ENCODE data around the gene C1orf21.

Gene C1orf21

DNA sequence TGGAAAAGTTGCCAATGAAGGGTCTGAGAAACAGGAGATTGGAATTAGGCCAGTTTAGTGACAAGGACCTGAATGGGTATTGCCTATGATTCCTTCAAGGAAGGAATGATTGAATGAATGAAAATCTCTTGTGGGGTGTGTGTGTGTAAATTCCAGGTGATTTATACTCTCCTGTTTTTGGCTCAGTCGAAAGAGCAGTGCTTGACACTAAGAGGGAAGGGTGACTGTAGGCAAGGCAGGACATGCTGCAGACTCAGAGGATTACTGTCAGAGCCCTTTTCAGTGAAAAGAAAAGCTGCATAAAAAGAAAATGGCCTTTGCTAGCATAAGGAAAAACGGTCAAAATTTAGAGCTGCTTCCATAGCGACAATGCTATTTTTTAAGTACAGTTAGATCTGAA is 30.1 kb downstream of the C1orf21 start:
- no peak for DNase-seq (ENCODE audit: low read depth)

GRCh38 chr1:184417916-184418315 is 31.1 kb downstream of the C1orf21 start:
- DNase-seq (ENCODE audit: low read depth) = no peak

DNA sequence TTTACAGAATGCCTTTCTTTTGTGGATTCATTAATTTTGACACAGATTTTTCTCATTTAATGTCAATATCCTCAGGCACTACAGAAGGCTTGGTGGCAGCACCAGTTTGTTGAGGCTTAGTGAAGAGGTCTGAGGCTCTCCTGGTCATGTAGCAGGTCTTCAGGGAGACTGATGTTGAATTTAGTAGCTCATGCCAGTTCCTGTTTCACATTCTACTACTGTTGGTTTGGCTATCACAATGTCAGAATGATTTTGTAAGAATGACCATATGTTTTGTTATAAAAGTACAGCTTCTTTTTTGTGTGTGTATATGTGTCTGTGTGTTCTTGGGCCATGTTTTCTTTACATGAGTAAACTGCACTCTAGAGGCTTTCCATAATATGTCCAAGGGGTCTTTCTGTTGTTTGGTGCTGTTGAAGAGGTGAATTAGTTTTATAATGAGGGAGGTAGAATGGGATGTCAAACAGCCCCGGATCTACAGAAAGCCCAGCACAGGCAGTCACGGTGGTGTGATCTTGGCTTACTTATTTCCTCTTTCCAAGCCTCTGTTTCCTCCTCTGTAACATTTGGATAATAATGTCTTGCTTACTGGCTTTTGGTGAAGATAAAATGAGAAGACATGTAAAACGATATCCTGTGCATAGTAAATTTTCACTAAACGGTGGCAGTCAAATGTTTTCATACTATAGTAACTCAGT is 32.0 kb downstream of the C1orf21 start:
- no peak for DNase-seq (ENCODE audit: low read depth)

- no peak for DNase-seq (ENCODE audit: low read depth)
These were observed 32.7 kb downstream of the C1orf21 start for GRCh38 chr1:184419350-184420161.

DNA sequence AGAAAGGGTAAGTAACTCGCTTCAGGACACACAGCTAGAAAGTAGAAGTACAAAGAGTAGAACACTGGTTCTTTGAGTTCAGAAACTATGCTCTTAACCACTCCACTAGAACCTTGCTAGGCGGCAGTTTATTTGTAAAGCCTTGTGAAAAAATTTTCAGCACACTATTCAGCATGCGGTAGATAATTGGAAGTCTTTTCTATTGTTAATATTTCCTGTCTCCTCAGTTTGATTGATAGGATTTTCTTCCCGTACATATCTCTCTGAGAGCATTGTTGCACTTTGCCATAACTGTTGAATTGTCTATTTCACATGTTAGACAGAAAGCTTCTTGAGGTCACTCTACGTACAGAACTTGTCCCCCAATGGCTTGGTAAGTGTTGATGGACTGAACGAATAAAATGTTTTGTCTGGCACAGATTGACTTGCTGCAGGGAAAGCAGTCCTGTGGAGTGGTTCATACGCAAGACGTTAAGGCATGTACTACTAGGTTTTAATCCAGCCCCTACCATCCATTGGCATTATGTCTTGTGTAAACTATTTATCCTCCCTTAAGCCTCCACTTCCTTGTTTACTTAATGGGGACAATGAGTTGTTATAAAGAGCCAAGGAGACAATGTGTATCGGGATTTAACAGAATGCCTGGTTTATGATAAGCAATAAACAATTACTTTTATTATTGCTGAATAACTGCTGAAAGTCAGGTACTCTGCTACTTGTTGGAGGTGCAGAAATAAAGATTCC is 35.8 kb downstream of the C1orf21 start:
- no peak for DNase-seq (ENCODE audit: low read depth)

DNA sequence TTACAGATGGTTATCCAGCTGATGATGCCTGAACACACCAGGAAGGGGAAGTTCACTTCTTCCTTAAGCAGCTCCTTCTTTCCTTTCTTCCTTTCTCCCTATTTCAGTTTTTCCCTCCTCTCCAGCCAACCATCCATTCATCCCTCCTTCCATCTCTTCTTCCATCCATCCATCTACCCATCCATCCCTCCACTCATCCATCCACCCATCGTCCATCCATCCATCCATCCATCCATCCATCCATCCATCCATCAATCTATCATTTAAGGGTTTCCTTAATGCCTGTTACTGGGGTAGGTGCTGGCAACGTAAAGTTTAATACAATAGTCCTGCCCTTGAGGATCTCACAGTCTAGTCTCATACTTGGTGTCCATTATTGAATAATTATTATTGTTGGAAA is 36.8 kb downstream of the C1orf21 start:
- no peak for DNase-seq (ENCODE audit: low read depth)

GRCh38 chr1:184424157-184424556 is 37.3 kb downstream of the C1orf21 start:
- DNase-seq (ENCODE audit: low read depth) = no peak

GRCh38 chr1:184424945-184425344 is 38.1 kb downstream of the C1orf21 start:
- no peak for DNase-seq (ENCODE audit: low read depth)

- no peak for DNase-seq (ENCODE audit: low read depth)
These were observed 38.8 kb downstream of the C1orf21 start for GRCh38 chr1:184425449-184426277.

GRCh38 chr1:184426278-184426674 is 39.4 kb downstream of the C1orf21 start:
- DNase-seq (ENCODE audit: low read depth) = no peak

DNA sequence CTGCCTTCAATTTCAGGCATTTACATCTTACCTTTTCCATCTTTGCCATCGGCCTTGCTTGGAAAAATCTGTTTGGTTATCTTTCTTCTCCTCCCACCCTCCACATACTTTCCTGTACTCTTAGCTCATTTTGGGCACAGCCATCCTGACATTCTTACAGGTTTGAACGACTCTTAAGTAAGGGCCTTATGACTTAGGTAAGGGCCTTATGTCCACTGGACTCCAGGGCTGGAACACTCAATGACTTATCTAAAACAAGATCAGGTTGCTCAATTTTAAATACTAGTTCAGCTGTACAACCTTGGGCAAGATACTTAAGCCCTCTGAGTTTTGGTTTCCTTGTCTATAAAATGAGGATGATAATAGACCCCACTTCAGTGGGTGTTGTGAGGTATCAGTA is 40.9 kb downstream of the C1orf21 start:
- DNase-seq (ENCODE audit: low read depth) = no peak

GRCh38 chr1:184428604-184429003 is 41.8 kb downstream of the C1orf21 start:
- no peak for DNase-seq (ENCODE audit: low read depth)

DNA sequence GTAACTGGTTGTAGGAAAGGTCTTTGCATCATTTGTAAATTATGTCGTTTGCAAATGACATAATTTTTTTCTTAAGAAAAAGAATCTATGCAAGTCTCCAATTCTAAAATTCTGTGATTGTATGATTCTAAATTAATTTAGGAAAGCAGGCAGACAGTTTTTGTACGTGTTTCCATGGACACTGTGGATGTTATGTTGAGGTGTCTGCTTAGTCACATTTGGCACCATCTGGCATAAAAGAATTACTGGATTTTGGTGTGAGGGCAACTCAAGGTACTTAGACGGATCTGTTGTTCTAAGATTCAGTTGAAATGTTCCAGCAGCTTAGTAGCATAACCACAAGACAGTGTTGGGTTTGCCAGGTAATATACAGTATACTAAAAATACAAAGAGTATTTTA is 42.5 kb downstream of the C1orf21 start:
- no peak for DNase-seq (ENCODE audit: low read depth)

DNA sequence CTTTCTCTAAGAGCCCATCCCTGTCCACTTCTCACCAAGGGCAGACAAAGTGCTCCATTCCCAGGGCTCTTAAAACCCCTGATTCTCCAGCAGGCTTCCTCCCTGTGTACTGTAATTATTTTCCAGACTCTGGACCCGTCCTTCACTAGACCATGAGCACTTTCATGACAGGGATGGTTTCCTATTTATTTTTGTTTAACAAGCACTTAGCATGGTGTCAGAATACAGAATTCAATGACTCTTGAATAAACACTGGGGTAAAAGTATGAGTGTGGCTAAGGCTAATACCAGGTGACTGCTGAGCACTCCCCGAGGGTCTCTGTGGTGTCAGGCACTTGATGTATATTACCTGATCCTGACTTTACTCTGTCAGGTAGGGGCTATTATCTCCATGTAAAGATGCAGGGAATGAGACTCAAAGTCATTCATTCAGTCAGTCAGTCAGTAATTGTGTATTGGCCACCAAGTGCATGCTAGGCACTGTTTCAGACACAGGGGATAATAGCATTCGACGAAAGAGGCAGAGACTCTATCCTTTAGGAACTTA is 47.2 kb downstream of the C1orf21 start:
- DNase-seq (ENCODE audit: low read depth) = no peak

DNA sequence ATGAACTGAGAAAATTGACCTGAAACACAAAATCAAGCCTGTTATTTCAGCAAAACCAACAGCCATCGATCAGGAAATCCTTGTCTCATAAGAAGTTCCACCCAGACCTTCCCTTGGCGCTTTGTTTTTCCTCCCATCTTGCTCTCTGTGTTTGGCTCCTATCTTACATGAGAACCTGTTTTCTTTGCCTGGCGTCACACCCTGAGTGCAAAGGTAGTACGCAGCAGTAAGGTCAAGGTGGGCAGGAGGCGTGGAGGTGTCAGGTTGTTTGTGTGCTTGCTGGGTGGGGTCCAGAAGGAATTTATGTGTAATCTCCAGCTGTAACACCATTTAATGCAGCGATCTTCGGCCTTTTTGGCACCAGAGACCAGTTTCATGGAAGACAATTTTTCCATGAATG is 50.5 kb downstream of the C1orf21 start:
- DNase-seq (ENCODE audit: low read depth) = no peak

GRCh38 chr1:184438363-184438762 is 51.5 kb downstream of the C1orf21 start:
- DNase-seq (ENCODE audit: low read depth) = no peak

DNA sequence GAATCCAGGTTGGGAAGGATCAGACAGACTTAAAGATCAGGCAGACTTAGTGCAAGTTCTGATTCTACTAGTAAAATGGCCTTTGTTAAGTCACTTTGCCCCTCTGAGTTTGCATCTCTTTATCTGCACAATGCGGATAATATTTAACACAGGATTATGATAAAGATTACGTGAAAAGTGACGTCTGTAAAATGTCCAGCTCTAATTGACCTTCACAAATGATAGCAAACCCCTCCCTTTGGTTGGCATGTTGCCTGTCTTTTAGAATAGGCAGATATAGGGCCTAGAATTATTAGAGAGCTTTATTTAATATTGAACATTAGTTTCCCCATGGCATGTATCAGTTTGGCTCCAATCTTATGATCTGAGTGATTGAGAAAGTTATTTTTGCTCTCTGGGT is 55.4 kb downstream of the C1orf21 start:
- no peak for DNase-seq (ENCODE audit: low read depth)

DNA sequence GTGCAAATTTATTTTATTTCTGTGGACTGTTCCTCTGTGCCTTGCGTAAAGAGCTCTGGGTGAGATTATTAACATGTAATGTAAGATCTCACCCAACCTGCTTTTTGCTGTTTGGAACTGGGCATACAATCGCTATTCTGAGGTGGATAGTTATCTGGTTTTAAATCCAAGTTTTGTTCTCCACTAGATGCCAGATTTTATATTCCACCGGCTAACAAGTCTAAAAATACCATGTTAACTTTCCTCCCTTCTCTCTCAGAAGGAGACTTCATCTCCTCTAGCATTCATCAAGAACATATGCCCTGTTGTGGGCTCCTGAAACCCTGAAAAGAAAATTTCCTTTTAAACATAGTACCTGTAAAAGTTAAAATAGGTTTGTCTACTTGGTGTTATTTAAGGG is 56.4 kb downstream of the C1orf21 start:
- DNase-seq (ENCODE audit: low read depth) = no peak

DNA sequence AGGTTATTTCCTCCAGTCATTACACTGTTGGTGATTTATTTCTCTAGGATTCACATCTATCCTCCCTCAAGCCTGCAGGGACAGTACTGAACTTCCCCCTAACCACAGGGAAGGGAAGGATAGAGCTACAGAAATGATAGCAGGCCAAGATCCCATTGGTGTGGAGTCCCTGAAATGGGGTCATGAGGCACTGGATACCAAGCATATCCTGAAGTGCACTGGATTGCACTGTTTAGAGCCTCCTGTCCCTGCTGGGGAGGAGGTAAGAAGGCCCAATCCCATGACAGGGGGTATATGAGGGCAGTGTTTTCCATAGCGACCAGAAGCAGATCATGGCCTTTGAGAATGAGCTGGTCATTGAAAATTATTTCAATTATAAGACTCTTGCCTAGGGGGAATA is 56.8 kb downstream of the C1orf21 start:
- DNase-seq (ENCODE audit: low read depth) = no peak

GRCh38 chr1:184445997-184446396 is 59.2 kb downstream of the C1orf21 start:
- DNase-seq (ENCODE audit: low read depth) = no peak

DNA sequence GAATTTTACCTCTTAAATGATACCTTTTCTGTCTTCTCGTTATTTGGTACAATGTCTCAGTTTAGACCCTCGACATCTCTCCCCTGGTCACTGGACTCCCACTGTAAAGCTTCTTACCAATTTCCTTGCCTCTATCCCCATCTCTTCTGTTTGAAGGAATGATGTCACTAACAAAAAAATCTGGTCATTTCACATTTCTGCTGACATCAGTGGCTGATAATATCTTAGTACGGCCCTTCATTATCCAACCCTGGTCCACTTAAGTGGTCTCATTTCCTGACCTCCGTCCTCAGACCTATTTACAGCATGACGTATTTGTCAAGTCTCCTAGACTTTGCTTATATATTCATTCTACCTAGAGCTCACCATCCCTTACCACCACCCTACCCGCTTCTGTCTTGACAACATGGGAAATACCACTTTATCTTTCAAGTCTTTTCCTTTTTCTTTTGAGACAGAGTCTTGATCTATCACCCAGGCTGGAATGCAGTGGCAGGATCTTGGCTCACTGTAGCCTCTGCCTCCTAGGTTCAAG is 60.9 kb downstream of the C1orf21 start:
- no peak for DNase-seq (ENCODE audit: low read depth)

- DNase-seq (ENCODE audit: low read depth) = no peak
These were observed 63.1 kb downstream of the C1orf21 start for GRCh38 chr1:184449916-184450315.
